SK-N-SH (cell line): Measurements from ENCODE around the gene STEAP1. TPM values are rescaled to one million over a fixed set of nuclear protein-coding genes. Genes with fewer than 3 reads are reported as not detected.
"Not testable (repeated sequence)": the region's sequence is repeated elsewhere in the genome, so short reads cannot be mapped to it uniquely, and the experiment has no call there.

Source experiments
- CTCF ChIA-PET: fragments of 300-600, 350-600 bp; formaldehyde crosslinking; extraction: SDS; loops from one replicate; lab custom pipeline; 2021; lab: Yijun Ruan, JAX
- POLR2A ChIA-PET: fragments of 350-600 bp; sonication (Branson Sonifier 250); formaldehyde crosslinking; extraction: SDS; loops from one replicate; lab custom pipeline; 2020; ENCODE audit warnings: antibody characterized with exemption, inconsistent platforms; lab: Yijun Ruan, JAX
- DNase-seq: peaks from one replicate; pipeline ENCODE4 v3.0.0; 2012
- H2AFZ ChIP-seq: fragments of 200-600 bp; sonication (generic); 2 replicates; pipeline ENCODE4 v1.8.1; 2016; ENCODE audit warnings: antibody characterized with exemption, mild to moderate bottlenecking, low read depth
- H3F3A ChIP-seq: fragments of 200-600 bp; sonication (generic); replicated peaks from 2 replicates; pipeline ENCODE3; 2016; ENCODE audit warnings: antibody characterized with exemption, mild to moderate bottlenecking; ENCODE audit not compliant: insufficient read depth
- H3K27ac ChIP-seq, 2 experiments: fragments of 200-500 bp in 1 of 2; fragments of 200-600 bp in 1 of 2; sonication (Bioruptor generic) in 1 of 2; sonication (generic), shearing (Covaris generic) in 1 of 2; 2 replicates each; pipeline versions ENCODE4 v1.5.1 to v1.6.1; 2014 to 2016; ENCODE audit warnings: low read depth in 2 of 2, inconsistent platforms in 1 of 2, low read length in 1 of 2, mild to moderate bottlenecking in 1 of 2, mixed read lengths in 1 of 2
- H3K27me3 ChIP-seq: fragments of 200-600 bp; sonication (generic), shearing (Covaris generic); 2 replicates; pipeline ENCODE4 v1.6.1; 2016; ENCODE audit warnings: mixed run types; ENCODE audit not compliant: insufficient read depth
- H3K36me3 ChIP-seq, 2 experiments: fragments of 200-500 bp in 1 of 2; fragments of 200-600 bp in 1 of 2; sonication (Bioruptor generic) in 1 of 2; sonication (generic) in 1 of 2; replicated peaks in 1 of 2; 2 replicates each; pipeline versions ENCODE3 to v1.5.1; 2014 to 2016; ENCODE audit warnings: low read length in 1 of 2, mild to moderate bottlenecking in 1 of 2; ENCODE audit not compliant: insufficient read depth in 2 of 2, control insufficient read depth in 1 of 2
- H3K4me1 ChIP-seq, 2 experiments: fragments of 200-500 bp in 1 of 2; fragments of 200-600 bp in 1 of 2; sonication (Bioruptor generic) in 1 of 2; sonication (generic), shearing (Covaris generic) in 1 of 2; 2 replicates each; pipeline versions ENCODE4 v1.5.1 to v1.6.1; 2014 to 2016; ENCODE audit warnings: low read depth in 1 of 2, low read length in 1 of 2, mixed run types in 1 of 2; ENCODE audit not compliant: insufficient read depth in 2 of 2, control insufficient read depth in 1 of 2
- H3K4me2 ChIP-seq: fragments of 200-600 bp; sonication (generic), shearing (Covaris generic); 2 replicates; pipeline ENCODE4 v1.6.1; 2017; ENCODE audit warnings: mixed run types
- H3K4me3 ChIP-seq, 2 experiments: fragments of 200-500 bp in 1 of 2; fragments of 200-600 bp in 1 of 2; sonication (Bioruptor generic) in 1 of 2; sonication (generic), shearing (Covaris generic) in 1 of 2; 2 replicates each; pipeline versions ENCODE4 v1.5.1 to v1.8.1; 2014 to 2016; ENCODE audit warnings: low read depth in 2 of 2, inconsistent platforms in 1 of 2, low read length in 1 of 2, mild to moderate bottlenecking in 1 of 2, mixed read lengths in 1 of 2, moderate library complexity in 1 of 2
- H3K79me2 ChIP-seq: fragments of 200-600 bp; sonication (generic); 2 replicates; pipeline ENCODE4 v1.8.1; 2017; ENCODE audit warnings: mild to moderate bottlenecking; ENCODE audit not compliant: insufficient read depth
- H3K9ac ChIP-seq: fragments of 200-600 bp; sonication (generic); 2 replicates; pipeline ENCODE4 v1.6.1; 2017; ENCODE audit warnings: mixed run types
- H3K9me2 ChIP-seq: fragments of 200-600 bp; sonication (generic); 2 replicates; pipeline ENCODE4 v1.6.1; 2017; ENCODE audit warnings: mixed run types
- H3K9me3 ChIP-seq: fragments of 200-600 bp; sonication (generic); 2 replicates; pipeline ENCODE4 v1.6.1; 2017; ENCODE audit warnings: mixed run types, mild to moderate bottlenecking, moderate library complexity
- H4K20me1 ChIP-seq: fragments of 200-600 bp; sonication (generic); 2 replicates; pipeline ENCODE4 v1.6.1; 2017; ENCODE audit warnings: mild to moderate bottlenecking, mixed run types; ENCODE audit not compliant: insufficient read depth
- CTCF ChIP-seq: fragments of 200-600 bp; sonication (generic); IDR thresholded peaks from 2 replicates; pipeline ENCODE4 v1.6.1; 2017; ENCODE audit warnings: antibody characterized with exemption, mild to moderate bottlenecking, moderate library complexity
- RAD21 ChIP-seq: IDR thresholded peaks from 2 replicates; pipeline ENCODE4 v1.6.1; 2012; ENCODE audit warnings: mild to moderate bottlenecking, low read length
- WGBS: methylation state at CpG from one replicate; pipeline ENCODE4 v1.1.6; 2017; ENCODE audit warnings: low lambda C conversion rate; 5-methylcytosine and 5-hydroxymethylcytosine counted together
- polyA plus RNA-seq, 3 experiments: library from polyadenylated mRNA; depleted of rRNA; stranded (reverse); fragments of >200 nt; gene quantifications; 2 replicates each; pipeline ENCODE4 v1.2.3, GENCODE V29; 2012

The STEAP1 gene
- polyA plus RNA-seq, 1 of the 3 experiments (the other 2 are of a cell fraction), result 17.0 TPM

GRCh38 chr7:90131746-90132145, 22.5 kb upstream of the STEAP1 start:
- H3K9me2 ChIP-seq, H3F3A ChIP-seq, H3K27me3 ChIP-seq, H3K9me3 ChIP-seq, H3K9ac ChIP-seq, H2AFZ ChIP-seq, H4K20me1 ChIP-seq, POLR2A ChIA-PET, H3K27ac ChIP-seq, H3K4me3 ChIP-seq, H3K4me2 ChIP-seq, H3K79me2 ChIP-seq, DNase-seq, H3K36me3 ChIP-seq, H3K4me1 ChIP-seq: not testable (repeated sequence)
- CTCF ChIA-PET, result interaction anchor here (0.6 kb wide), 1 partner anchor 1889 kb away, joined by 4 read pairs; no protein-coding TSS in a partner anchor
- 36% methylated on average over 8 of the region's 8 CpGs for WGBS

- H3F3A ChIP-seq, H3K27me3 ChIP-seq, DNase-seq, POLR2A ChIA-PET, H3K9ac ChIP-seq, H3K4me1 ChIP-seq, H3K36me3 ChIP-seq, H3K4me2 ChIP-seq, H3K4me3 ChIP-seq, H2AFZ ChIP-seq, H3K9me2 ChIP-seq, H3K9me3 ChIP-seq, H3K79me2 ChIP-seq, H4K20me1 ChIP-seq, H3K27ac ChIP-seq: not testable (repeated sequence)
- CTCF ChIA-PET, result interaction anchor here (0.6 kb wide), 2 partner anchors 97 to 582 kb away, joined by 3 read pairs; no protein-coding TSS in a partner anchor
- 54% methylated on average over 12 of the region's 14 CpGs for WGBS
These were observed 6.9 kb upstream of the STEAP1 start for GRCh38 chr7:90147079-90147960.

DNA sequence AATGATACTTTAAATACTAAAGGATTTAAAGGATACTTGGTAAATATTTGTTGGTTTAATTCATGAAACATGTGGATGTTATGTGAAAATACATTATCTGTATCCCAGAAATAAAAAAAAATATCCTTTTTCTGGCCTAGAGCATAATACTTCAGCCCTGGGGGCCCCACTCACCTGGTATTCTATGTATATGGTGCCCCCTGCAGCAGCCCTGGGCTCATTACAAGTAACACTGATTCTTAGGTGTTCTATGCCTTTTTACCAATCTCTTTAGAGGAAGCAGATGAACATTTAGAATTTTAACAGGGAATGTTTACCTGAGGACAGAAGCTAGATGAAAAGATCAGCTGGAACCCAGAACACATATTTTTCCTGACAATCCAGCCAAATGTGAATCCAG, 4.8 kb upstream of the STEAP1 start:
- H3K9ac ChIP-seq, H2AFZ ChIP-seq, POLR2A ChIA-PET, H3K4me3 ChIP-seq, H3K27me3 ChIP-seq, H3K79me2 ChIP-seq, H3K9me2 ChIP-seq, H3K9me3 ChIP-seq, DNase-seq, H3F3A ChIP-seq, H3K4me1 ChIP-seq, H4K20me1 ChIP-seq, CTCF ChIA-PET, H3K4me2 ChIP-seq, H3K36me3 ChIP-seq, H3K27ac ChIP-seq: not testable (repeated sequence)
- TF ChIP-seq CTCF (peak; percentile 67), RAD21 (peak; percentile 58)

GRCh38 chr7:90151884-90152283, 2.4 kb upstream of the STEAP1 start:
- H3K27ac ChIP-seq, H4K20me1 ChIP-seq, H3K36me3 ChIP-seq, H3K9me3 ChIP-seq, H3K9ac ChIP-seq, DNase-seq, POLR2A ChIA-PET, H3K9me2 ChIP-seq, H3K27me3 ChIP-seq, H3K4me3 ChIP-seq, H3K4me2 ChIP-seq, H3K4me1 ChIP-seq, H2AFZ ChIP-seq: not testable (repeated sequence)
- Histone ChIP-seq H3K79me2 (peaks cover 19% of the 10 kb centered on the region), H3F3A (peaks cover 12% of the 10 kb centered on the region)
- CTCF ChIA-PET, result interaction anchor here (0.8 to 3.5 kb wide), 6 partner anchors 62 to 1908 kb away, joined by 3 to 120 read pairs (median 4); no protein-coding TSS in a partner anchor
- 24% methylated on average over 3 of the region's 3 CpGs for WGBS
